CMK (cell line): Measurements from ENCODE around the gene ADAMTS7.
"Not testable (repeated sequence)": the region's sequence is repeated elsewhere in the genome, so short reads cannot be mapped to it uniquely, and the experiment has no call there.

ENCODE experiments used
- DNase-seq: peaks from one replicate; pipeline ENCODE4 v3.0.0-alpha.2; 2010; ENCODE audit warnings: low read depth

ADAMTS7 gene

GRCh38 chr15:78778422-78778821, 32.8 kb downstream of the ADAMTS7 start:
- no peak for DNase-seq

DNA sequence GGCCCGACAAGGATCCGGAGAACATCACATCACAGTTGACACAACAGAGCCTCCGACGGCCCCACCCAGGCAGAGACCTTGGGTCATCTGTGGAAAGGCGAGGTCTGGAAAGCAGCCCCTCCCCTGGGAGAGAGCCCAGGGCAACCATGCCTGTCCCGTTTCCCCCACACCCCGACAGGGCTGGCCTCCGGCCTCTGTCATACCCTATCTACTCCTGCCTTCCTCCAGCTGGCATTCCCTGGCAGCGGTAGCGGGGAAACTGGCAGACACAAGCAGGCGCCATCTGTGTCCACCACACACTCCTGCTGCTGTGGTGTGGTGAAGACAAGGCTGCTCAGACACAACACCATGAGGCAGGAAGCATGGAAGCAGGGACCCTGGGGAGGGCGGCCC, 33.3 kb downstream of the ADAMTS7 start:
- DNase-seq = not testable (repeated sequence)

- not testable (repeated sequence) for DNase-seq
Measured at GRCh38 chr15:78777290-78777952, 33.8 kb downstream of the ADAMTS7 start.

DNA sequence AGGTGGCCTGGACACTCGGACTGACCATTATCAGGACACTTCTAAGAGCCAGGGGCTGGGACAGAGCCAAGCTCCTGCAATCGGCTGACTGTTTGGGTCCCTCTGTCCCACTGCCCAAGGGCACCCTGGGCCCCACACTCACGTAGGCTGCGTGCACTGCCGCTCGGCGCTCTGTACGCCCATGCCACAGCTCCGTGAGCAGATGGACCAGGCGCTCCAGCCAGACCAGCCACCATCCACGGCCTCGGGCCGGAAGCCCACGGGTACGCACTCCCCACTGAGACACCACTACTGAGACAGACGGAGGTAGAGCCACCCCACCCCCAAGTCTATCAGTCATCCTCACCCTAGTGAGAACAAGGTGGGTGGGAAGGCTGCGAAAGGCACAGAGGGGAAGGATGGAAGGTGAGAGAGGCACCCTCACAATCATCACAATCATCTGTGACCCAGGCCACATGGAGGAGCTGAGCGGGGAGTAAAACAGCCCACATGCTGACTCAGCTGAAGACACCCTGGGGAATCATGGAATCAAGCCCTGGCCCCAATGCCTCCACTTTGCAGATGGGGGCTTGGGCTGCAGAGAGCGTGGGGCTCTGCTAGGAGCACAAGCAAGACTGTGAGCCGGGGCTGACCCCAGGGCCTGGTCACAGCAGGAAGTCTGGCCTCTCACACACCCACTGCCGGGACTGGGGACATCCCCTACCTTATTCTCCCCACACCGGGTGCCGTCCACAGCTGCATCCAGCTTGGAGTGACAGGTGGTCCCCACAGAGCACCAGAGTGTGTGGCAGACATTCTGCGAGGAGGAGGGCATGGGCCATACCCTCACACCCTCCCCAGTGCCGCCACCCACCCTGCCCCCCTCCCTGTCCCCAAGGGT, 35.0 kb downstream of the ADAMTS7 start:
- DNase-seq = not testable (repeated sequence)

DNA sequence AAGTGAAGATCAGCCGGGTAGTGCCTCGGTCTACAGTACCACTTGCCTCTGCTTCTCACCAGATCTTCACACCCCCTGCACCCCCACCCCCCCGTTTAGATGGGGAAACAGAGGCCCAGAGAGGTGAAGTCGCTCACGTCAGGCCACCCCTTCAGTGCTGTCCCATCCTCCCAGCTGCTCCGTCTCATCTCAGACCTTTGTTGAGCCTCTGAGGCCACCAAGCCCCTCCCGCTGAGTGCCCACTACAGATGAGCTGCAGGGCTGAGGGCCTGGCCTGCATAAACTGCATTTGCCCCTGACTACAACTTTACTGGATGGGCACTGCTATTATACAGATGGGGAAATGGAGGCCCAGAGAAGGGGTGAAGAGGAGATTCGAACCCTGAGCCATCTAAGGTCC, 35.8 kb downstream of the ADAMTS7 start:
- no peak for DNase-seq

DNA sequence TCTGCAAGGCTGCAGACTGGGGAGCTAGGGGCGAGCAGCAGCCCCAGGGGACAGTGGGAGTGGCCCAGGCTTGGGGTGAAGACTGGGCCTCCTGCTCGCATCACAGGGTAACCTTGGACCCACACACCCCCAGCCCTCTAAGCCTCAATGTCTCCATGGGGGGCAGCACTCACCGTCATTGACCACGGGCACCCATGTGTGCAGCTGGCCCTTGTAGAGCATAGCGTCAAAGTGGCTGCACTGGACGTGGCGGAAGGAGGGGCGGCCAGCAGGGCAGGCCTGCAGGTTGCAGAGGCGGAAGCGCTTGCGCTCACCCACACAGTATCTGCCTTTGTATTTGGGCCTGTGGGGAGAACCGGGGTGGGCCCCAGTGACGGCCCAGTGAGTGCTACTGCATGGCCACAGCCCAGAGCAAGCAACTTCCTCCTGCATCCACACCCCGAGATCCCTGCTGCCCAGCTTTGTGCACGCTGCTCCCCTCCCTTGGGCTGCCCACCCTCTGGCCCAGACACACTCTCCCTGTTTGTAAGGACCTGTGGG, 36.7 kb downstream of the ADAMTS7 start:
- DNase-seq = not testable (repeated sequence)

DNA sequence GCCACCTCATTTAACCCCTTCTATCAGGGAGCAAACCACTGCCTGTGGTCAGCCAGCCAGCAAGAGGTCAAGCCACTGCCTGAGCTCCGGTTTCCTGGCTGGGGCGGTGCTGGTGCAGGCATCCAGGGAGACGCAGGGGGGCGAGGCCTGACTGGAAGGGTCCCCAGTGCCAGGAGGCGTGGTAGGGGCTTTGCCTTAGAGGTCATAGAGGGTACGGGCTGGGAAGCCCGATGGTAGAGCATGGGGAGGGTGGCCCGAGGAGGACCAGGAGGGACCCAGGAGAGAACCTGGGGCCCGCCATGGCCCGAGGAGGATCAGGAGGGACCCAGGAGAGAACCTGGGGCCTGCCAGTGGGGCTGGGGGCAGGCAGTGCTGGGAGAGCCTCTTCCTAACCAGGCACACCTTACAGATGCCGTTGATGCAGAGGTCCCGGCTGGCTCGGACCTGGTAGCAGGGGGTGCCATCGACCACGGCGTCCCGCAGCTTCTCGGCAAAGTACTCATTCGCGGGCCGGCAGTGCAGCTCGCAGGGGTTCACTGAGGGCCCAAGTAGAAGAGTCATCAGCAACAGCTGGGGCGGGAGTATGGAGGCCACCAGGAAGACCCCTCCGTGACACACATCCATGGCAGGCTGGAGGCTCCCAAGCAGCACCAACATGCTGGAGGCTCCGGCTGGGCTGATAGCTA, 37.4 kb downstream of the ADAMTS7 start:
- not testable (repeated sequence) for DNase-seq

DNA sequence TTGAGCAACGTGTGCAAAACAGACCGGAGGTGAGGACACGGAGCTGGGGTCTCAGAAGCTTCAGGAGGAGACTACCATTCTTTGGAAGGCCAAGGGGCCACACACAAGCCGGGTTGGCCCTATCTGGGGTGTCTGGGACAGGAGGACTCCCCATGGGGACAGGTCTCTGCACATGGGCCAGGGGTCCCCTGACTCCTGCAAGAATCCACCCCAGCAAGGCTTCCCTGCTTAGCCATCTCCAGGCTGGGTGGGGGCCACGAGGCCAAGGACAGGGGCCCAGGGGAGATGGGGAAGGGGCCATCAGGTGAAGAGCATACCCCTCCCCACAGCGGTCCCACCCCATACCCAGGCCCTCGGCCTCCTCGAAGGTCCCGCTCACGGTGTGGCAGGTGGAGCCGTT, 38.5 kb downstream of the ADAMTS7 start:
- no peak for DNase-seq

GRCh38 chr15:78771436-78772000, 39.7 kb downstream of the ADAMTS7 start:
- DNase-seq = not testable (repeated sequence)

- not testable (repeated sequence) for DNase-seq
Measured at GRCh38 chr15:78771020-78771419, 40.2 kb downstream of the ADAMTS7 start.

- not testable (repeated sequence) for DNase-seq
Measured at GRCh38 chr15:78769473-78770225, 41.6 kb downstream of the ADAMTS7 start.

GRCh38 chr15:78768531-78769408, 42.5 kb downstream of the ADAMTS7 start:
- DNase-seq = no peak

- no peak for DNase-seq
Measured at GRCh38 chr15:78768096-78768495, 43.2 kb downstream of the ADAMTS7 start.

DNA sequence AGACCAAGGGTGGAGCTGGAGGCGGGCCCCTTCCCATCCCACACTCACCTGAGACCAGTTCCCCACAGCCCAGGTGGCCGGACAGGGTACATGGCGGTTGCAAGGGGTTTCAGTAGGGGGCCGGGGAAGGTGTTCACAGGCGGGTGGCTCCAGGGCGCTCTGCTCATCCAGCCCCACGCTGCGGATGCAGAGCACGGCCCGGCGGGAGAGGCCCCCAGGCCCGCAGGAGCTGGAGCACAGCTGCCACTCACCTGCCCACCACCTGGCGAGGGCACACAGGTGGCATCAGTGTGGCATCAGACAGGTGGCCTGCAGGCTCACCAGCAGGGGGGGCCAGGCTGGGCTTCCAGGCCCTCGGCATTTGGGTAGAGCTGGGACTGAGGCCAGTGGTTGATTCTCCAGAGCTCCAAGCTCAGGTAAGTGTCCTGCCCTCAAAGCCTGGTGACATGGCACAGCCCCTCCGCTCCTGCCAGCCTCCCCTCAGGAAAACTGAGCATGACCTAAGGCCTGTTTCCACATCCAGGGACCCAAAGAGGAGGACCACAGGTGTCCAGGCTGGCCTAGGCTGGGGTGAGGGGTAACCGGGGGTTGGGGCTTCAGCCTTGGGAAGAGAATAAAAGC, 43.8 kb downstream of the ADAMTS7 start:
- DNase-seq = no peak

- DNase-seq = not testable (repeated sequence)
Measured at GRCh38 chr15:78766641-78767071, 44.6 kb downstream of the ADAMTS7 start.

DNA sequence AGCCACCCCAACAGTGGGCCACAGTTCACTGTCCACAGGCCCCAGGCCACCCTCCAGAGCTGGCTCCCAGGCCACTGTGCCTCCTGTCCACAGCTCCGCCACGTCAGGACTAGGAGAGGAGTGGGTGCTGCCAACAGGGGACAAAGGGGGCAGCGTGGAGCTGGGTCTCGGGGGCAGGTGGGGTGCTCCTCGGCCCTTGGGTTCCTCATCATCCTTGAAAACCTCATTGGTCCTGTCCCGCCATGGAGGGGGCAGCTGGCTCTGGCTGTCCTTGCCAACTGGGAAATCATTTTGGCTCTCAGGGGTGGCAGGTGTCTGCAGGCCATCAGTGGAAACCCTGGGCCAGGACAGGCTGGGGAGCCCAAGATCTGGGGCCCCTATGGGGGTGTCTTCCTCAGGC, 45.2 kb downstream of the ADAMTS7 start:
- no peak for DNase-seq

GRCh38 chr15:78765154-78765860, 46.0 kb downstream of the ADAMTS7 start:
- DNase-seq = not testable (repeated sequence)

DNA sequence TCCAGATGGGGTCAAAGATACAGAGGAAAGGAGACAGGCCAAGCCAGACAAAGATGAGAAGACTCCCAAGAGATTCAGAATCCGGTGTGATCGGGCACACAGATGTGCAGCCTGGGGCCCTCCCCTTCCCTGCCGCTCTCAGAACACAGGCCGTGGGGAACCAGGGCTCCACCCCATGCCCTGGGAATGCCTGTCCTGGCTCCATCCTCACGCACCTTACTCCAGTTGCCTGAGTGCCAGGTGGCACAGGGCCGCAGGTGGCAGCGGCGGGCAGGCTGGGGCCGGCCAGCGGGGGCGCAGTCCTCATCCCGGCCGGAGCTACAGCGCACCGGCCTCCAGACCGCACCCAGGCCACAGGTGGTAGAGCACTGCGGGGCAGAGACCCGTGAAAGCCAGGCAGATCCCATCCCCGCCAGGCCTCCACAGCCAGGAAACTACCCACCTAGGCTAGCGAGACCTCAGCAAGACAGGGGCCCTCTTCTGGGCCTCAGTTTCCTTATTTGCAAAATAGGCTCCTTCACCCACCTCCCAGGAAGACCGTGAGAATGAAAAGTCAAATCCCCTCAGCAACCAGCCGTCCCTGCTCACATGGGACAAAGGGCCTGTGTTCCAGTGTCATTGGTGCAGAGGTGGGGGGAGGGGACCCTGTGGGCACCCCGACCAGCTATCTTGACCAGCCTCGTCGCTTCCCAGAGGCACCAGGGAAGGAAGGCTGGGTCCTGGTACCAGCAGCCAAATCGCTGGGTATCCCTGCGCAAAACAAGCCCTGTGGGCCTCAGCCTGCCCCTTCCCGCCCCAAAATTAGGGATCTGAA, 46.7 kb downstream of the ADAMTS7 start:
- not testable (repeated sequence) for DNase-seq
